ENCODE measurements around the gene LSP1.
A peak's percentile ranks its signal among the peaks of the same experiment; 100 is the strongest.
"Not testable (repeated sequence)": the region's sequence is repeated elsewhere in the genome, so short reads cannot be mapped to it uniquely, and the experiment has no call there.

The LSP1 gene

DNA sequence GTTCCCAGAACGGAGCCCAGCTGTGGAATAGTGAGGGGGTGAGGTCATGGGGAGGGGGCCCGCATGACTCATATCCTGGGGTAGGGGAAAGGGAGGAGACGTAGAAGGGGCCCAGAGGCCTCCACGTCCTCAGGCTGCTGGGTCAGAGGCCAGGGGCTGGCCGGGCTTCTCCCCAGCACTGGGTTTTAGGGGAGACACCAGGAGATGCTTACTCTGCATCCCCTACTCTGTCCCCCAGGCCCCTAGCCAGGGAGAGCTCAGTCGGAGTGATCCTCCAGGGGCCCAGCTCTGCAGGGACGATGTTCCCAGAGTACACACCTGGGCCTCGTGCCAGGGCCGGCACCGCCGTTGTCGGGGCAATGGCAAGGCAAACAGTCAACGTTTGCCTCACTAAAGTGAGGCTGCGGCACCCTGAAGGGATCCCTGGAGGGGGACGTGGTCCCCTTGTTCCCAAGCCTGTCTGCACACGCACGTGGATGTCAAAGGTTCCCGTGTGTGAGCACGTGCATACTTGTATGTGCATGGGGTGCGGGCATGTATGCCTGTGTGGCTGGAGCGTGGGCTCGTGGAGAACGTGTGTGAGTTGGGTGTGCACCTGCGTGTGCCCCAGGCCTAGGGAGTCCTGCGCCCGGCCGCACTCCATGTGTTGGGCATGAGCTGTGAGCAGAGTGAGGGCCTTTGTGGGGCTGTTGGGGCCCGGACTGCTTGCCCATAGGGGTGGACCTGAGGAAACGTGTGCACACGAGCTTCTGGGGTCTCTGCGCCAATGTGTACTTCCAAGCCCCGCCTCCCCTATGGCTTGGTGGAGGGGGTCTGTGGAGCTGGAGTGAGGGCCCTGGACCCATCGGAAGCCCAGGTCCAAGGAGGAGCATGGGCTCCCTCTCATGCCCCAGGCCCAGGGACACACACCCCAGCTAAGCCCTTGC is 24.6 kb downstream of the LSP1 start:
- DNase-seq (ENCODE audit: low spot score), result no peak

DNA sequence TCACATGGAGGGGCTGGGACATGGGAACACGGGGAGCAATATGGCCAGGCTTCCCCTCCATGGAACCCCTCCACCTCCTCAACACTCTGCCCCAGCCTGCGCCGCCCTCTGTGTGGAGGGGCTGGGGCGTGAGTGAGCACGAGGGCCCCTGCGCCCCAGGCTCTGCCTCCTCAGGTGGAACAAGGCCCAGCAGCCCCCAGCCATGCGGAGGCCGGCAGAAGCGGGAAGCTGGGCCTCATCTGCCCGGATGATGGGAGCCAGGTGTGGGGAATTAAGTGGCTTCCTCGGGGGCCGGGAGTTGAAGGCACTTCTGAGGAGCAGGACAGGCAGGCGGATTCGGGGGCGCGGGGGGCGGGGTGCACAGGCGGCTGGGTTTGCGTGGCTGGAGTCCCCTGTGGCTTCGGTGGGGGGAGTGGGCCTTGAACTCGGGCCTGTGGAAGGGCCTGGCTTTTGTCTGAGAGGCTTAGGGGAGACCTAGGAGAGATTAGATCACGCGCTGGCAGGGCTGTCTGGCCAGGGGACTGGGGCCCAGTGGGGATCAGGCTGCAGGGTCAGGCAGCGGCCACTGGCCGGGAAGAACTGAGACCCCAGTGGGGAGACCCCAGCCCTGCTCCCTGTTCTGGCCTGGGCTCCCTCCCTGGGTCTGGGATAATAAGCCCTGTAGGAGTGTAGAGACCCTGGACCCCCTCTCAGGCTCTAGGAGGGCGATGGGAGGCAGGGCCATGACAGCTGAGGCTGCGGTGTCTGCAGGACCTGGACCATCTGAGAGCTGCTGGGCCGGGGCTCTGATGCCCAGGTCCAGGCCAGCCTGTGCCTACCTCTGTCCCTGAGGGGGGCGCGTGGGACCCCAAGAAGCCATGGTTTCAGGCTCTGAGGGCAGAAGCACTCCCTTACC is 25.5 kb downstream of the LSP1 start:
- no peak for DNase-seq (ENCODE audit: low spot score)

DNA sequence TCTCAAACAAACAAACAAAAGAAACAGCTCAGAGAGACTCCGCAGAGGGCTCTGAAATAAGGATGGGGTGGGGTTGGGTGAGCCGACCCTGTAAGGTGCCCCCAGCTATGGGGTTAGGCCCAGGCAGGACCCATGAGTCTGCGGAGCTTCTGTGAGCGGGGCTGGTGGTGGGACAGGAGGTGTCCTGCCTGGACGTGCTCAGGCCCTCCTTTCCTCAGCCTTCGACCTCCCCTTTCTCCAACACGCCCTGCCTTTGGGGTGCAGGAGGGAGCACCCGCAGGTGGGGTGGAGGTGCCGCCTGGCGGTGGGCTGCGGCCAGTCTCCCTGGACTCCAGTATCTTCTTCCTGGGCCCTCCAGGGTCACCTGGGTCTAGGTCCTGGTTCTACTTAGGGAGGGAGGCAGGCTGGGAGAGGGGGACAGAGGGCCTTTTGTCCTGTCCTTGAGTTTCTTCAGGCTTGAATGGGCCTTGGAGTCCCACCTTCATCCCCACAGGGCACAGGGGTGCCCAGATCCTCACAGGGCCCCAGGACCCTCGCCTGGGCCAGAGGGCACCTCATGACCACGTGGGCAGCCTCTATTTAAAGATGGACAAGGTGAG is 26.6 kb downstream of the LSP1 start:
- no peak for DNase-seq (ENCODE audit: low spot score)

DNA sequence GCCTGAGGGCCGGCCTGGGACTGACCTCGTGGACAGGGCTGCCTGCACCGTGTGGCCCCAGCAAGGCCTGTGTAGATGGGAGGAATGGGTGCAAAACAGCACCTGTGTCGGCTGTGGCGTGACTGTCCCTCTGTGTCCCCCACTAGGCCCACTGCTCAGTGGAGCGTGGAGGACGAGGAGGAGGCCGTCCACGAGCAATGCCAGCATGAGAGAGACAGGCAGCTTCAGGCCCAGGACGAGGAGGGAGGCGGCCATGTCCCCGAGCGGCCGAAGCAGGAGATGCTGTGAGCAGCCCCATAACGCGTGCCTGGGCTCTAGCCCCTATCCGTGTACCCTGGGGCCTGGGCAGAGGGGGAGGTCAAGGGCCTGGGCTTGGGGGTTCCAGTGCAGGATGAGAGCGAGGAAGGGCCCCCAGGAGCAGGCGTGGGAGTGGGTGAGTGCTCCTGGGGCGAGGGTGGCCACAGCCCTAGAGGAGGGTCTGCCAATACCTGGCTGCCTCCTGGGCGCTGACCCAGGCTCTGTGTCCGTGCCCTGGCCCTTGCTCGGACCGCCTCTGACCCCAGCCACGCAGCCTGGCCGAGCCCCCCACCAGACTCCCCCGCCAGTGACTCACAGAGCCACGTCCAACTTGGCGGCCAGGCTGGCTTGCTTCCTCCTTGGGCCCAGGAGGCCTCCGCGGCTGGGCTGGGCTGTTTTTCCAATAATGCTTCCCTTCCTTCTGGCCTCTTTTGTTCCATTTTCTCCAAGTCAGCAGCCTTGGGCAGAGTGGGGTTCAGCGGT is 27.2 kb downstream of the LSP1 start:
- no peak for DNase-seq (ENCODE audit: low spot score)

DNA sequence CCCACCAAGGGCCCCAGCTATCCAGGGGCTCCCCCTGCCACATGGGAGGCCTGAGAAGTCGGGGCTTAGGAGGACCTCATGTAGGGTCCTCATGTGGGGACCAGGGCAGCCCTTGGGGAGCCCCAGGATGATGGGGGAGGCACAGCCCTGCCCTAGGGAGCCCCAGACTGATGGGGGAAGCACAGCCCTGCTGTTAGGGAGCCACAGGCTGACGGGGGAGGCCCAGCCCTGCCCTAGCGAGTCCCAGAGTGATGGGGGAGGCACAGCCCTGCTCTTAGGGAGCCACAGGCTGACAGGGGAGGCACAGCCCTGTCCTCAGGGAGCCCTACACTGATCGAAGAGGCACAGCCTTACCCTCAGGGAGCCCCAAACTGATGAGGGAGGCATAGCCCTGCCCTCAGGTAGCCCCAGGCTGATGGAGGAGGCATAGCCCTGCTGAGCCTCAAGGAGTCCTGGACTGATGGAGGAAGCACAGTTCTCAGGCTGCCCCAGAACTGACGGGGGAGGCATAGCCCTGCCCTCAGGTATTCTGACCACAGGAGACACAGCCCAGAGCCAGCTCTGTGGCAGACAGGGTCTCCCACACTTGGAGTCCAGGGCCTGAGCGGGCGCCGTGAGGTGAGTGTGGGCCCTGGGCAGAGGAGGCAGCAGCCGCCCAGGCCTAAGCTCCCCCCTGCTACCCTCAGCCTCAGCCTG is 28.0 kb downstream of the LSP1 start:
- no peak for DNase-seq (ENCODE audit: low spot score)

DNA sequence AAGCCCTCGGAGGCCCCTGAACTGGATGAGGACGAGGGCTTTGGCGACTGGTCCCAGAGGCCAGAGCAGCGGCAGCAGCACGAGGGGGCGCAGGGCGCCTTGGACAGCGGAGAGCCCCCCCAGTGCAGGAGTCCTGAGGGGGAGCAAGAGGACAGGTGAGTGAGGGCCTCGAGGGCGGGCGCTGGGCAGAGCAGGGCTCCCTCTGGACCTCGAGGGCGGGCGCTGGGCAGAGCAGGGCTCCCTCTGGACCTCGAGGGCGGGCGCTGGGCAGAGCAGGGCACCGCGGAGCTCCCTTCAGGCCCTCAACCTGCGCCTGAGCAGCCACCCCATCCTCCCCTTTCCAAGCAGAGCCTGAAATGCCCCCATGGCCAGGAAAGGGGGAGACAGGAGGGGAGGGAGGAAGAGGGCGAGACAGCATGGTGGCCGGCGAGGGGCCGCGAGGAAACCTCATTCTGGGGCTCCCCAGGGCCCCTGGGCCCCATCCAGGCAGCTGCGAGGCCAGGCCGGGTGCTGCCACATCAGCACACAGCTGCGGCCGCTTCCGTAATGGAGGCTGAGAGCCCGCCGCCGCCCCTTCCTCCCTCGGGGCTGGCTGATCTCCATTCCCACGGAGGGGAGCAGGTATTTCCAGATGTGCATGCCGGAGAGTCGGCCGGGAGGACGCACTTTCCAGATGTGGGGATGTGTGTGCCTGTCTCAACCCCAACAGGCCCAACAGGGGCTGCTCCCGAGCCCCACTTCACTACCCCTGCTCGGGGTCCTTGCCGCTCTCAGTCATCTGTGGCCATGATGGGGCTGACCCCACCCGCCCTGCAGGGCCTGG is 28.8 kb downstream of the LSP1 start:
- DNase-seq (ENCODE audit: low spot score), result no peak

DNA sequence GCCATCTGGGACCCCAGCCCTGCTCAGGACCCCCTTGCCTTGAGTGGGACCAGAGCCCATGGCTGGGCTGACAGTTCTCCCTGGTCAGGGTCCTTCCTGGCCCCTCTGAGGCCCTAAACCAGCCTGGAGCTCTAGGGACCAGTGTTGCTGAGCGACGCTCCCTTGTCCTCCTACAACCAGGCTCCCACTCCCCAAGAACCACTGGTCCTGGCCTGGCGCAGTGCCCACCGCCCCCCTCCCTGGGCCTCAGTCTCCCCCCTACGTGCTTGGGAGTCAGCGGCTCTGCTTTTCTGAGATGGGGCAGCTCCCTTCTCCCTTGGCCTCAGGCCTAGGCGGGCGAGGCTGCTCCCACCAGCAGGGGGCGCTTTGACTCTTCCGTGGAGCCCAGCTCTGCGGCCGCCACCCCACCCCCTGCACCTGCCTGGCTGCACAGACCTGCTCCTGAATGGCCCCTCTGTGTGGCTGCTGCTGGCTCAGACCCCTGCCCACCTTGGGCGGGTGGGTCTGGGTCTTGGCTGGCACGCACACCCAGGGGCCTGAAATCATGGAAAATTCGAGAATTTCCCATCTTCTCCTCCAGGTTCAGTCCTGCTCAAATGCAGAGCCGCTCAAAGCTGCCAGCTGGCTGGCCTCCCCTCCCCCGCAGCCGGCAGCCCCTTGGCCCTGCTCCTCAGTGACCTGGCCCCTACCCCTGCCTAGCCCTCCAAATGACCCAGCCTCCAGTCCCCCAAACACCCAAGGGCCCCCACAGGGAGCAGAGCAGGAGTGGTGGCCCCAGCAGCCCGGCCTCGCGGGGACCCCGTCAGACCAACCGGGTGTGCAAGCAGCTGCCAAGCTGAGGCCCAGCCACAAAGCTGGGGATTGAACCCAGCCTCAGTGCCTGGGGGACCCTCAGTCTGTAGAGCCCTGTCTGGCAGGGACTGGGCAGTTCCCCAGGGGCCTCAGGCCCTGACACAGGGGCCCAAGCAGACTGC is 29.7 kb downstream of the LSP1 start:
- peak; percentile 79 for DNase-seq (ENCODE audit: low spot score)

DNA sequence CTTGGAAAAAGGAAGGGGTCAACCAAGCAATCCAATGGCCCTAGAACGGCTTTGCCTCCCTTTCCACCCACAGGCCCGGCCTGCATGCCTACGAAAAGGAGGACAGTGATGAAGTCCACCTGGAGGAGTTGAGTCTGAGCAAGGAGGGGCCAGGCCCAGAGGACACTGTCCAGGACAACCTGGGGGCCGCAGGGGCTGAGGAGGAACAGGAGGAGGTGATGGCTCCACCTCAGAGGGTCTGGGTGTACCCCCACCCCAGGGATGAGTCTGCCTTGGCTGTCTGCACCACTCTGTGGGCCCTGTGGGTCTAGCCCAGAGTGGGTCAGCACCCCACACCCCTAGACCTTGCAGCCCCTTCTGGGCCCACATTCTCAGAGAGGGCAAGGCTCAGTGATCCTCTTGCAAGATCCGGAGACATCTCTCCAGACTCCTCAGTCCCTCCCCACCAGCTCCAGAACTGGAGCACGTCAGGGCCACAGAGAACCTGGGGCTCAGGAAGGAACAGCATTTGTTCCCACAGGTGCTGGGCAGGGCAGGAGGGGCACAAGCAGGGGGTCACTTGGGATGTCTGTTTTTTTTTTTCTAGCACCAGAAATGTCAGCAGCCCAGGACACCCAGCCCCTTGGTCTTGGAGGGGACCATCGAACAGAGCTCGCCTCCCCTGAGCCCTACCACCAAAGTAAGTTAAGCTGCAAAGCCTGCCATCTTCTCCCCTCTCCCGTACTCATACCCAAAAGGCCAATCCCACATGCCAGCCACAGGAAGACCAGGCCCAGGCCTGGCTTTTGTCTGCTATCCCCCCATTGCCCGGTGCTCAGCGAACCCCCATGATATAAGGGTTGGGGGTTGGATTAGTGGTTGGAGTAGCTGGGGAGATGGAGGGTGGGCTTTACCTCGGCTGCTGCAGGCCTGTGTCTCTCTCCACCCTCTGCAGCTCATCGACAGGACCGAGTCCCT is 30.7 kb downstream of the LSP1 start:
- DNase-seq (ENCODE audit: low spot score), result no peak

DNA sequence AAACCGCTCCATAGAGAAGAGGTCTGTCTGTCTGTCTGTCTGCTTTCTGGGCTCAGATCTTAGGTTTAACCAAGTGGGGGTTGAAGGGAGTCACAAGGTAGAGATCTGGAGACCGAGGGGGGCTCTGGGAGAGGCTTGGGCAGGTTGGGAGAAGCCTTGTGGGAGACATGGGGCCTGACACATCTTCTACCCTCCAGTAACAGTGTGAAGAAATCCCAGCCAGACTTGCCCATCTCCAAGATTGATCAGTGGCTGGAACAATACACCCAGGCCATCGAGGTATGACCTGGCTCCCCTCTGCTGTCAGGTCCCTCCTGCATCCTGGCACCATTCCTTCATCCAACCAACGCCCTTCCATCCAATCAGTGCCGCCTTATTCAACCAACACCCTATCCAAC is 31.4 kb downstream of the LSP1 start:
- DNase-seq (ENCODE audit: low spot score), result no peak

DNA sequence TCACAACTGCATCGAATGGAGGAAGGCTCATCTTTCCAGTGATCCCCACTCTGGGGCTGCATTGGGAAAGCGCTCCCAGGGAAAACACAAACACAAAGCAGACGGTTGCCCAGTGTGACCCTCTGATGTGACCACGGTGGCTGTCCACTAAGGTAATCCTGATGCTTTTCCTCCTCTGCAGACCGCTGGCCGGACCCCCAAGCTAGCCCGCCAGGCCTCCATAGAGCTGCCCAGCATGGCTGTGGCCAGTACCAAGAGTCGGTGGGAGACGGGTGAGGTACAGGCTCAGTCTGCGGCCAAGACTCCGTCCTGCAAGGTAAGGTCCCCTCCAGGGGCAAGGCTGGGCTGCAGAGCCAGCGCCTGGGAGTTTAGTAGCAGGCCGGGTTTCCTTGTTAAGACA is 33.7 kb downstream of the LSP1 start:
- DNase-seq (ENCODE audit: low spot score), result not testable (repeated sequence)

DNA sequence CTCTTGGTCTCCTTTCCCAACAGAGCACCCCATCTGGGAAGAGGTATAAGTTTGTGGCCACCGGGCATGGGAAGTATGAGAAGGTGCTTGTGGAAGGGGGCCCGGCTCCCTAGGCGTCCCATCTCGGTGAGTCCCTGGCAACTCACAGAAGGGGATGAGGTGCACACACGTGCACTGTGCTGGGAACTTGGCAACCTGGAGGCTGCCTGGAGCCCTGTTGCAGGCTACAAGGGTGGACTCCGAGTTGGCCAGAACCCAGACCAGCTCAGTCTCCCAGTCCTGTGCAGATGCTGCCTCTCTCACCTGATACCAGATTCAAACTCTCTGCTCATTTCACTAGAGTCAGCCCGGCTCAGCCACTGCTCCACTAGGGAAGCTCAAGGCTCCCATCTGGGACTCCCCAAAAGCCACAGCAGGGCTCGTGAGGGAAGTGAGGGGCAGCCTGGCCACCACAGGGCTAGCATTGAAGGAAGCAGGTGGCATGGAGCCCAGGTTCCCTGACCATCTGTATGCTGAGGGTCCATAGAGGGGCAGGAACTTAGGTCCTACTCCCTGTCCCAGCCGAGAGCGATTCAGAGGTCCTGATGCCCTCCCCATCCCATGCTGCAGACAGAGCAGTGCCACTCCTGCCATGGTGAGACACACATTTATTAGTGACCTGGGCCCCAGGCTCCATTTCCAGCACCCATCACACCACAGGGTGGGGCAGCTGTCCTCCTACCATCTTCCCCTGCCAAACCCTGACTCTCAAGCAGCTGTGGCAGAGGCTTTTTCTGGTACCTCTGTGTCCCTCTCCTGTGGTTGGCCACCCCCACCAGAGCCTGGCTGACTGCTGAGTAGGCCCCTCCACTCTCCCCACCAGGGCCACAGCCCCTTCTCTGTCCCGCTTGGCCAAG is 34.8 kb downstream of the LSP1 start:
- no peak for DNase-seq (ENCODE audit: low spot score)

DNA sequence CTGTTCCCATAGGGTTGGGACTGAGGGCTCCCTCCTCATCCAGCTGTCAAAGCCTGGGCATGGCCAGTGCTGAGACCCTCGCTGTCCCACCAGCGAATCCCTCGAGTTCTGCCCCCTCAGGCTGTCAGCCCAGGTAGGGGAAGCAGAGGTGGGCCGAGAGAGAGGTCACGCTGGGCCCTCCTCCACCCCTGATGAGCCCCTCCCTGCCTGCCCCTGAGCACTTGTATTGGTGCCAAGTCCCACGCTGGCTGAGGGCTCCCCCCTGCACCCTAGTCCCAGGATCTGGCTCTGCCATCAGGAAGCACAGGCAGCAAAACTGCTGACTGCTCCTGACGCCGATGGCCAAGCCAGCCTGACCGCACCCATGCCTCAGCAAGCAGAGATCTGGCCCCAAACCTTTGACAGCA is 35.5 kb downstream of the LSP1 start:
- no peak for DNase-seq (ENCODE audit: low spot score)

DNA sequence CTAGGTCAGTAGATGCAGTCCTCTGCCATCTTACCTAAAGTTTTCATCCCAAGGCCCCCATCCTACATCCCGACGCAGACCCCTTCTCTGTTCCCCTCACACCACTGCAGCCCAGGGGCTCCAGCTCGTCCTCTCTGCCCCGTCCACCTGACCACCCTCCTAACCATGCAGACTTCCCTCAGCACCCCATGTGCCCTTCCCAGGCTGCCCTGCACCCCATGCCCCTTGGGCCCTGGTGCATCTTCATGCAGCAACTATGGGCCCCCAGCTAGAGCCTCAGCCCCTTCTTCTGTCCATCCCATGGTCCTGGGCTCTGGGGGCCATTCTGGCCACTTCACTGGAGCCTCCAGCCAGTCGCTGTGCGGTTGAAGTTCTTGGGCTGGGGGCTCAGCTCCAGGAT is 35.9 kb downstream of the LSP1 start:
- DNase-seq (ENCODE audit: low spot score), result no peak

DNA sequence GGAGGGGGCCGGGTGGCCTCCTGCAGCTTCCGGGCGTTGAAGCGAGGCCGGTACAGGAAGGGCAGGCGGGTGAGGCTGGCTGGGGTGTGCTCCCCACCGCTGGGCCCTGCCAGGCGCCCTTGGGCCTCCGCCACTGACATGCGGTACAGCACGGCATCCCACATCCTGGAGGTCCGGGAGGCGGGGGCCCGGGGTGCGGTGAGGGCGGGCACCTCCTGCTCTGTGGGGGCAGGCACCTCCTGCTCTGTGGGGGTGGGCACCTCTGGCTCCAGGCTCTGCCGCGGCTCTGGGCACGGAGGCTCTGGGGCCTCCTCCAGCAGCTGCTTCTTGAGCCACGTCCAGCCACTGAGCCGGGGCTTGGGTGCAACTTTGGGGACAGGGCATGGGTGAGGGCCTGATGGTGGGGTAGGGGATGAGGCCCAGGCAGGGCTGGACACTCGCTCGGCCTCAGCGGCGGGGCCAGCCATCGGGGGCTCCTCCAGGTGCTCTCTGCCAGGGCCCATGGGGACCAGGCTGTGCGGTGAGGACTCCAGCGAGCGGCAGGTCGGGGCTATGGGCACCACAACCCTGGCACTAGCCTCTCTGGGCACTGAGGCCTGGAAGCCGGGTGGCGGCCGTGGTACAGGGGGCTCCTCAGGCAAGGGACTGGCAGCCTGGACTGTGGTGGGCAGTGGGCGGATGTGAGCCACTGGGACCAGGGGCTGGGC is 36.5 kb downstream of the LSP1 start:
- peak; percentile 88 for DNase-seq (ENCODE audit: low spot score)

DNA sequence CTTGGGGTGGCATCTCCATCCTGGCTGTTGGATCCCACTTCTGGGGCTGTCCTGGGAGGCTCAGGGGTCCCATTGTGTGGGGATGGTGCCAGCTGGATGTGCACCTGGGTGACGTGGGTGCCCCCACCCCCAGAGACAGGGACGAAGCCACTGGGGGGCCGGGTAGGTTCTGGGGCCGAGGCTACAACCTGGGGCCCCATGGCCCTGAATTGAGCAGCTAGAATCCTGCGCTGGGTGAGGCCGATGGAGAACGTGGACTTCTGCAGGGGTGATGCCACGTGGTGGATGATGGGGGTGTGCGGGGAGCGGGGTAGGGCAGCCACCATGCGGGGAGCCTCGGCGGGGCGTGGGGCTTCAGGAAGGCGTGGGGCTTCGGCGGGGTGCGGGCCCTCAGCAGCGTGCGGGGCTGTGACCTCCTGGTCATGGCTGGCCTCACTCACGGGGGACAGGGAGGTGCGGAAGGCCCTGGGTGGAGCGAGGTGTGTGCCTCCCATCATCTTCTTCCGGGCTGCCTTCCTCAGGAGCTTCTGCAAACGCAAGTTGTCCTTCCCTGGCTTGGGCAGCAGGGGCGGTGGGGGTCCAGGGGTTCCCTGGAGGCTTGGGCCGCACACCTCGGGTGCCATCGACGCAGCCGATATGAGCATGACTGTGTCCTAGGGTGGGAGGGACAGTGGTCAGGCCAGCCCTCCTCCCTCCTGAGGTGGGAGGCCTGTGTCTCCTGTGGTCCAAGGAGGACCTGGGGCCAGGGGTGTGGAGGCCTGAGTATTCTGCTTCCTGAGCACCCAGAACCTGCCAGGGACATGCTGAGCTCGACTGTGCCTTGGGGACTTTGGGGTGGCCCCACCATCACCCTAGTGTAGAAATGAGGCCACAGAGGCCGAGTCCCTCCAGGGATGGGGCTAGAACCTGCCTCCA is 37.3 kb downstream of the LSP1 start:
- no peak for DNase-seq (ENCODE audit: low spot score)
